Fibroblast of mammary gland (primary cell): ENCODE measurements around the gene CCDC85A.

Source experiments
- DNase-seq: peaks from one replicate; pipeline ENCODE4 v3.0.0-alpha.2; 2010; ENCODE audit warnings: low read depth
- H3K4me3 ChIP-seq: 2 replicates; pipeline ENCODE4 v1.5.1; 2011; ENCODE audit warnings: low read depth, mild to moderate bottlenecking, low read length, moderate library complexity; ENCODE audit not compliant: control insufficient read depth
- TF ChIP-seq, protein P1 (sequence below): conservative IDR thresholded peaks from 2 replicates; pipeline ENCODE4 v1.5.1; 2011; ENCODE audit warnings: low read depth, low read length, inconsistent platforms; ENCODE audit not compliant: control insufficient read depth, insufficient read depth

CCDC85A gene

DNA sequence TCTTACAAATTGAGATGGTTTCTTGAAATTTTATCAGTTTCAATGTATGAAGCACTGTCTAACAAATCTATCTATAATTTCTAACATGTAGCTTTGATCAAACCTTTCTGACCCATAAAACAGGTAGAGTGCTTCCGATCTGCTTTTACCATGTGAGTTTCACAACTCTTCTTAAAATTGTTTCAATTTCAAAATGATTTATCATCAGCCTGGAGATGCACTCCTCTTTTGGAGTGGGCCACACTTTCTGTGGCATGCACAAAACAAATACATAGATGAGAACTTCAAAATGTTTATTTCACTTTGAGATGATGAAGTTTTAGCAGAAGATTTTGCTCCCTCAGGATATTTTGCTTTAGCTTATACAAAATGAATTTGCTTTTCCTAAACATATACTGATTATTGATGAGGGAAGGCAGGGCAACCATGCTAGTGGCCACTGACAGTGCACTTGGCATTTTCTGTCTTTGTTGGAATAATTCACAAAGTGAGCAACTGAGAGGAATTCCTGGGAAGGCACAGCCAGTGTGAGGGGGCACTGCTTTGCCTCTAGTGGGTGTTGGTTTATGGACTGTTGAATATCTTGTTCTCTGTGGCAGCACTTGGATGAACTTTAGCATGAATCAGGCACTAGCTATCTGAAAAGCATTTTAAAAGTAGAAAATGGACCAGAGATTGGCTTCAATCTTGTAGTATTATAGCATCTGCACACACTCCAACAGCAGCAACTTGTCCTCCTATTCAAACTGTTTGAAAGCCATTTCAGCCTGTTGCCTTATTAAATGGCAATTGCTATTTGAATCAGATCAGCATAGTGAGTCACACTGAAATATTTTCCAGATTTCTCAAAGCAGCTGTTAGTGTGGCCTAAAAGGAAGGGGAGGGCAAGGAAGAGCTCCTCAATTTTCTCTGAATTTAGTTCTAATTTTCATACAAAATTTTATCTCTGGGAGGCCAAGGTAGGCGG is 193.2 kb downstream of the CCDC85A start:
- TF ChIP-seq, protein P1, sequence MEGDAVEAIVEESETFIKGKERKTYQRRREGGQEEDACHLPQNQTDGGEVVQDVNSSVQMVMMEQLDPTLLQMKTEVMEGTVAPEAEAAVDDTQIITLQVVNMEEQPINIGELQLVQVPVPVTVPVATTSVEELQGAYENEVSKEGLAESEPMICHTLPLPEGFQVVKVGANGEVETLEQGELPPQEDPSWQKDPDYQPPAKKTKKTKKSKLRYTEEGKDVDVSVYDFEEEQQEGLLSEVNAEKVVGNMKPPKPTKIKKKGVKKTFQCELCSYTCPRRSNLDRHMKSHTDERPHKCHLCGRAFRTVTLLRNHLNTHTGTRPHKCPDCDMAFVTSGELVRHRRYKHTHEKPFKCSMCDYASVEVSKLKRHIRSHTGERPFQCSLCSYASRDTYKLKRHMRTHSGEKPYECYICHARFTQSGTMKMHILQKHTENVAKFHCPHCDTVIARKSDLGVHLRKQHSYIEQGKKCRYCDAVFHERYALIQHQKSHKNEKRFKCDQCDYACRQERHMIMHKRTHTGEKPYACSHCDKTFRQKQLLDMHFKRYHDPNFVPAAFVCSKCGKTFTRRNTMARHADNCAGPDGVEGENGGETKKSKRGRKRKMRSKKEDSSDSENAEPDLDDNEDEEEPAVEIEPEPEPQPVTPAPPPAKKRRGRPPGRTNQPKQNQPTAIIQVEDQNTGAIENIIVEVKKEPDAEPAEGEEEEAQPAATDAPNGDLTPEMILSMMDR: no peak
- DNase-seq: peak; percentile 35
- H3K4me3 ChIP-seq: no peak overlapping the region

DNA sequence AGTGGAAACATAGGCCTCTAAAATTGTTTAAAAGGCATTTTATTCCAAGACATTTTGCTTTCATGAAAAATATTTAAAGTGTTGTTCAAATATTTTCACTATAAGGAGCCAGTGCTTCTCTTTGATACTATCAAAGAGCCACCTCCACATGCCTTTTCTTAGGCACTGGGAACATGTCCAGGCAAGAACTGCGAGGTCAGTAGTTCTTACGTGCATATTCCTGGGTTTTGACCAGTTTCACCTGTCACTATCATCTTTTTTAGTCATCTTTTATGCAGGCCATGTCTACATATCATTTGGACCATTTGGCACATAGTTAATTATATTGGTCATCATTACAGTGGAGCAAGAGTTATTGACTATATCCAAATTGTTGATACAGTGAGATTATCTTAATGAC is 195.3 kb downstream of the CCDC85A start:
- no peak for DNase-seq
- TF ChIP-seq, protein P1: no peak
- no peak overlapping the region for H3K4me3 ChIP-seq

DNA sequence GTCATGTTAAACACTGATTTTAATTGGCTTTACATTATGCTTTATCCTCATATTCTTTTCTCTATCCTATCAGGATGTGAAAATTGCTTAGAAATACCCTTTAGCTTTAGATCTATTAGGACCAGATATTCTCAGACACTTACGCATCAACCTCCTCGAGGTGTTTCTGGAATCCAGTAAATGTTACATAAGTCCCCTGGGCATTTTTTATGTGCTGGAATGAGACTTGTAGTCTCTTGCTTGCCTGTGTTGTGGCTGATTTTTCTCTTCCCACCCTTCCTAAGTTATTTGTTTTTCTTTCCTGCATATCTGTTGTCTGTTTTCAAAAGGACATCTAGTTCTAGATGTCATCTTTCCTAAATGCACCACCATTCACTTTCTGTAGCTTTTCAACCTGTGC is 197.1 kb downstream of the CCDC85A start:
- no peak overlapping the region for H3K4me3 ChIP-seq

DNA sequence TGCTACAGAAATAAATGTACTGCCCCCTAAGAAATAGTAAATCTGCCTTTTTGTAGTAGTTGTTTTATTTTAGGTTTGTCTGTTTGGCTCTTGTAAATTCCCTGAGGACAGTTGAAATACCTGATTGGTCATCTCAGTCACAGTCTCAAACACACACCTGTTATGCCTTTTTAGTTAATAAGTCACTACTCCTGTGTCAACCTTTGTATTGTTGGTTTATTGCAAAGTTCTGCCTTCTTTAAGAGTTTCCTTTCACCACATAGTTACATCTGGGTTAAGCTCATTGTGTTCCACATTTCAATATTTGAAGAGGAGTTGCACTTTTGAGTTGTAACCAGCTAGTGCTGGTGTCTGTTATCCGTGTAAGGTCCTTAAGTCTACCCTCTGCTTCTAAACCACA is 198.7 kb downstream of the CCDC85A start:
- H3K4me3 ChIP-seq: no peak overlapping the region
- TF ChIP-seq, protein P1: no peak
- DNase-seq: no peak

More for the DNA sequence above, 197.1 kb downstream of the CCDC85A start:
- DNase-seq: no peak
- TF ChIP-seq, protein P1: no peak

DNA sequence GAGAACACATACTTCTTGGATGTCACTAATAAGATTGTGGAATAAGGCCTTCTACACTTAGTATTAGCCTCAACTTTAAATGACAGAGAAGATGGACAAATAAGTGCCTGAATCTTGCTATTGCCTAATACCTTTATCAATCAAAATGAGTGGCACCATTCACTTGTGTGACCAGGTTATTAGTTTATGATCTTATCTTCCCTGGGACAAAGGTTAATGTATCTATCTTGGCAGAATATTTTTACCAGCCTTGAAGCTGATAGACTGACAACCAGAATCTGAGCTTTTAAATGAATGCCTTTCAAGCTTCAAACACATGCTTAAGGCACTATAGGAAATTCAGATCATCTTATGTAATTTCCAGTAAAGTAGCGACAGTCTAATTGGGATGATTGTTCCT is 202.9 kb downstream of the CCDC85A start:
- no peak overlapping the region for H3K4me3 ChIP-seq
- no peak for DNase-seq
- TF ChIP-seq, protein P1: no peak

DNA sequence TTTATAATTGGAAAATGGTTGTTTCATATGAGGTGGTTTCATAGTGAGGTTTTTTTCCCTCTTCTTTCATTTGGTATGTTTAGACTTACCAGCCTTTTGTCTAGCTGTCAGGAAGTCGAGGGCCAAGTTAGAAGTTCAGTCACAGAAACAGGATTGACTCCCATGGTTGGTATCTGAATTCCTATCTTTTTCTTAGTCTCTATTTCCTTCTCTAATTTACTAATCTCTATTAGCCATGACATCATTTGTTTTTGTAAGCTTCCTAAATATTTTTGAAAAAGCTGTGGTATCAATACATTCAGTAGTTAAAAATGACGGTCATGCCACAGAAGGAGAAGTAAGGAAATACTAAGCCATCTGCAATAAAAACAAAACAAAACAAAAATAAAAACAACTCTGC is 206.9 kb downstream of the CCDC85A start:
- H3K4me3 ChIP-seq: no peak overlapping the region
- no peak for DNase-seq
- TF ChIP-seq, protein P1: no peak
